ENCODE results near the gene CAMTA2. TPM values are rescaled to one million over a fixed set of nuclear protein-coding genes. Genes with fewer than 3 reads are reported as not detected.

Gene CAMTA2
- total RNA-seq: 17.1 and 23.0 TPM in 2 replicates

GRCh38 chr17:4986951-4987766, at the start of gene CAMTA2:
CAMTA2 (minus strand) TSS chr17:4987675; CDS start chr17:4986222, 1,453 bp downstream.

GRCh38 chr17:5035315-5035714, 47.8 kb upstream of the CAMTA2 start, which contains the start of gene SLC52A1:
SLC52A1 (minus strand) TSS chr17:5035426; CDS start chr17:5034606, 820 bp downstream.

GRCh38 chr17:4997302-4998026, 10.0 kb upstream of the CAMTA2 start, which contains the start of the genes INCA1 and KIF1C:
INCA1 (minus strand) TSS chr17:4997522; CDS start chr17:4994437, 3,085 bp downstream.
KIF1C (plus strand) TSS chr17:4997950; CDS start chr17:5000247, 2,297 bp downstream.

GRCh38 chr17:4967539-4968485, 19.7 kb downstream of the CAMTA2 start, which contains the start of gene SPAG7:
SPAG7 (minus strand) TSS chr17:4967817; CDS start chr17:4967804, 13 bp downstream.

GRCh38 chr17:4950746-4951204, 36.7 kb downstream of the CAMTA2 start, which contains the start of gene ENO3:
ENO3 (plus strand) TSS chr17:4951119; CDS start chr17:4951830, 711 bp downstream.

GRCh38 chr17:4948166-4948930, 39.1 kb downstream of the CAMTA2 start, which contains the start of gene PFN1:
PFN1 (minus strand) TSS chr17:4948530; CDS start chr17:4948394, 136 bp downstream.

GRCh38 chr17:4939796-4940554, 47.5 kb downstream of the CAMTA2 start, which contains the start of the genes RNF167 and SLC25A11:
RNF167 (plus strand) TSS chr17:4940268; CDS start chr17:4940910, 642 bp downstream.
SLC25A11 (minus strand) TSS chr17:4940046; CDS start chr17:4939910, 136 bp downstream.

GRCh38 chr17:4931963-4932362, 55.5 kb downstream of the CAMTA2 start, which contains the start of gene GP1BA:
GP1BA (plus strand) TSS chr17:4932277; CDS start chr17:4932605, 328 bp downstream.

Other genes starting within 250 kb of the CAMTA2 start
- 0.07 and 0.10 TPM in 2 replicates for gene ZMYND15, start 247.8 kb downstream of the CAMTA2 start, total RNA-seq
- gene CXCL16, start 247.7 kb downstream of the CAMTA2 start, total RNA-seq: 4.0 and 4.5 TPM in 2 replicates
- gene TM4SF5, start 215.8 kb downstream of the CAMTA2 start, total RNA-seq: not detected in 2 replicates
- 0.33 TPM in 2 replicates for gene VMO1, start 201.3 kb downstream of the CAMTA2 start, total RNA-seq
- not detected in 2 replicates for gene GLTPD2, start 198.7 kb downstream of the CAMTA2 start, total RNA-seq
- 88.0 and 106 TPM in 2 replicates for gene PSMB6, start 191.5 kb downstream of the CAMTA2 start, total RNA-seq
- gene PLD2, start 180.5 kb downstream of the CAMTA2 start, total RNA-seq: 16.4 and 25.9 TPM in 2 replicates
- 49.9 and 73.2 TPM in 2 replicates for gene MINK1, start 154.3 kb downstream of the CAMTA2 start, total RNA-seq
- 6.4 and 9.9 TPM in 2 replicates for gene C17orf107, start 88.1 kb downstream of the CAMTA2 start, total RNA-seq
- gene CHRNE, start 84.6 kb downstream of the CAMTA2 start, total RNA-seq: 0.33 and 2.8 TPM in 2 replicates
- not detected in 2 replicates for gene GP1BA, start 55.4 kb downstream of the CAMTA2 start, total RNA-seq
- gene SLC25A11, start 47.6 kb downstream of the CAMTA2 start, total RNA-seq: 69.7 and 71.2 TPM in 2 replicates
- gene RNF167, start 47.4 kb downstream of the CAMTA2 start, total RNA-seq: 26.6 and 27.2 TPM in 2 replicates
- 405 and 683 TPM in 2 replicates for gene PFN1, start 39.1 kb downstream of the CAMTA2 start, total RNA-seq
- gene ENO3, start 36.6 kb downstream of the CAMTA2 start, total RNA-seq: 3.3 and 3.4 TPM in 2 replicates
- gene SPAG7, start 19.9 kb downstream of the CAMTA2 start, total RNA-seq: 39.8 and 47.0 TPM in 2 replicates
- 0.23 and 0.46 TPM in 2 replicates for gene INCA1, start 9.8 kb upstream of the CAMTA2 start, total RNA-seq
- 83.3 and 112 TPM in 2 replicates for gene KIF1C, start 10.3 kb upstream of the CAMTA2 start, total RNA-seq
- gene SLC52A1, start 47.8 kb upstream of the CAMTA2 start, total RNA-seq: 0.07 and 0.13 TPM in 2 replicates
- 0.92 and 1.6 TPM in 2 replicates for gene ZFP3, start 90.8 kb upstream of the CAMTA2 start, total RNA-seq
- gene ZNF232, start 124.2 kb upstream of the CAMTA2 start, total RNA-seq: 4.1 and 5.1 TPM in 2 replicates
- gene USP6, start 128.4 kb upstream of the CAMTA2 start, total RNA-seq: under 0.01 TPM in 1 of 2 replicates, not detected in the other
- 4.6 and 5.7 TPM in 2 replicates for gene ZNF594, start 204.2 kb upstream of the CAMTA2 start, total RNA-seq
- gene SCIMP, start 247.2 kb upstream of the CAMTA2 start, total RNA-seq: not detected in 2 replicates

Data from smooth muscle cell of the pulmonary artery (primary cell).